HG03280 (cell line): Measurements from ENCODE around the gene LMO7.

ENCODE experiments used
- ATAC-seq: cut with Tn5 transposase; IDR thresholded peaks from one replicate; pipeline ENCODE4 v1.9.1; 2021; ENCODE audit warnings: mild to moderate bottlenecking, moderate library complexity; ENCODE audit not compliant: unreplicated experiment

LMO7 gene

DNA sequence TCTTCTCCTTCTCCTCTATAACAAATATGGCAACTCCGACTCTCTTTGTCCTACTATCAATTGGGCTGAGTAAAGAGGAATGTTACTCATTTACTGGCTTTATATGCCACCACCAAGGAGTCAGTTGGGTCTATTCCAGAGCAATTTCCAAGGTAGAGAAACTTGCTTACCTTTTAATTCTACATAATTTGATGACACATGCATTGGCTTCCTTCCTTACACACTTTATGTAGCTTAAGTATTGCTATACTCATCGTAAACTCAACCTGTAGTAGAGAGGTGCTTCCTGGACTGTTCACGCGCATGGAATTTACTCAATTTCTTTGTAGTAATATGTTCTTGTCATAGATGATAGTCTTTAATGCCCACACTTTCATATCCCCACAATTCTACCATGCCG lies 160.7 kb downstream of the LMO7 start:
- ATAC-seq, result no peak

DNA sequence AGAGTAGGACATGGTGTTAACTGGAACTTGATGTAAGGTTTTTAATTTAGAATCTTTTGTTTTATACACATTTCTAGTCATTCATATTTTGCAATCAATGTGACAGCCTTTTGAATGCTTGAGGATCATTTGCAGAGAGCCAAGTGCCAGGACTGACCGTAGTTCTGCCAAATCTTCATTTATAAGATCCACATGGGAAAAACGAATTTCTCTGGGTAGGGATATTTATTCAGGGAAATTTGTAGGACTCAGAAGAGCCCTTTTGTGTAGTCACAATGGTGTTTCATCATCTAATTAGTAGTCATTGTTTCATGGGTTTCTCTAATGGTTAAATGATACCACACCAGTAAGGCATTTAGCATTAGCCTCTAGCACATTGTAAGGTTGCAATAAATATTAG lies 161.1 kb downstream of the LMO7 start:
- ATAC-seq, result no peak

DNA sequence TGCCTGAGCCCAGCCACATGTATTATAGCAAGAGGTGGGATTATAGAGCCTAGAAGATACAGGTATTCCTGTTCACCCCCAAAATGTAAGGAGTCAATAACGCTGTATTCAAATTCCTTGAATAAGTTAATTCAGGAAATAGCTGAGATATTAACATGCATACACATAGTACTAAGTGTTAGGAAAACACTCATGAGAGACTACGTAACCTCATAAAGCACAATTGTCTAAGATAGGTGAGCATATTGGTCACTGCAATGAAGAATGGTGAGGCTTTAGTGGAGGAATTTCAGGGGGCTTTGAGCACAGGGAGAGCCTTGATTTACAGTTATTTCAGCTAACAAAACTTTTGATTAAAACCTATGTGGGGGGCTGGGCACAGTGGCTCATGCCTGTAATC lies 161.6 kb downstream of the LMO7 start:
- no peak for ATAC-seq

DNA sequence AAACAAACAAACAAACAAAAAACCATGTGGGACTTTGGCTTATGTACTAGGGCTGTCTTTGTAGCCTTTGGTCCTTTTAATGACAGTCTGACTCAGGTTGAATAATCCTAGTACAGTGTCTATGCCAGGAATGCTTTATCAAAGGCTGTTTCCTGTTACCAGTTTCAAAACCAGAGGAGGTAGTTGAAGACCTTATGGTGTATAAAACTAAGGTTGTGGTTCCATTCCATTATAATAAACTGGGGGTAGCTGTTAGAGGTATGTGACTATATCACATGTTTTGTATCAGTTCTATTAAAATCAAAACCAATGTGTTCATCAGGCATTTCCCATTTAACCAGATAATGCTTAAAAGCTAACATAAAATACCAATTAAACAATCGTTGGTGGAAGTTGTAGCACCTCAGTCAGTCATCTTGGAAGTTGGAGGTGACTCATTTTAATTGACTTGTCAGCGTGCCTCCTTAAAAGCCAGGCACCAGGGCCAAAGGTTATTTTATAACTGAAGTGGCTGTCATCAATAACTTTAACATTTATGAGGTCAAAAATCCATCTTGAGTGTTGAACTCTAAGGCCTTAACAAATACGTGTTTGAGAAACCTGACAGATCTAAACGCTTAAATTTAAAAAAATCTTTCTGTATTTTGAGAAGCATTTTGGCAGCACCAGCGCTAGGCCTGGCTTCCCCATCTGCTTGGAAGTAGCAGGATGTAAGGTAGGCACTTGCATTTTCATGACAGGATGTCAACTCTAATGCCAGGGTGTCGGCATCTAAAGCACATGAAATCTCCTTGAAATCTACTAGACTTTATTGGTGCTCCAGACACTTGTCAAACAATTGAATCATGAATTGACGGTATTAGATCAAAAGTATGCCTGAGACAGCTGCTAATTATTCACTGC lies 162.5 kb downstream of the LMO7 start:
- ATAC-seq, result no peak

DNA sequence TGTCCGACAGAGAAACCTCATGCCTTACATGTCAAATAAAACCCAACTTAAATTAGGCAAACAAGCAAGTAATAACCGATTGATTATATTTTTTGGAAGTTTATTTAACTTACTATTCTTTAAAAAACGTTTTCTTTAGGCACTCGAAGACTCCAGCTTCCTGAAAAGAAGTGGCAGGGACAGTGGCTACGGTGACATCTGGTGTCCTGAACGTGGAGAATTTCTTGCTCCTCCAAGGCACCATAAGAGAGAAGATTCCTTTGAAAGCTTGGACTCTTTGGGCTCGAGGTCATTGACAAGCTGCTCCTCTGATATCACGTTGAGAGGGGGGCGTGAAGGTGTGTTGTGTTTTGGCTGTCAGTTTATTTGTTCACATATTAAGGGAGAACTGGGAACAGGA lies 164.4 kb downstream of the LMO7 start:
- ATAC-seq, result no peak

DNA sequence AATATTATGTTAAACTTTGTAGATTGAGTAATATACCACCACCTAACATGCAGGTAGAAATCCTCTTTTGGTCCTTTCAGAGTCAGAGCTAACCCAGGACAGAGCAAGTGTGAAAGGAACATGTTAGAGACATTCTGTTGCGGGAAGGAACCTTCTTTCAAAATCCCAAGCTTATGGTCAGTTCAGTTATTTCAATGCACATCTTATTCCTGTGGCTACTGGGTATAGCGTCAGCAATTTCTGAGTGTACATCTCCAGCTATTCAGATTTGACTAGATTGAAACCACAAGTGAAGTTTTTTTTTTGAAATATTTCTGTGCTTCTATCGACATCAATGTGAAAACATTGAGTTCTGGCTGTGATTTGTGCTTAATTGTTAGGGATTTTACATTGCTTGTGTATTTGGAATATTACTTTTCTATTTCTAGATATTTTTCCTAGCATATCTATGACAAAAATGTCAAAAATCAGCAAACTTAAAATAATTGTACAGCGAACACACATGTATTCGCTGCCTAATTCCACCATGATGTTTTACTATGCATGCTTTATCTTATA lies 165.3 kb downstream of the LMO7 start:
- no peak for ATAC-seq

DNA sequence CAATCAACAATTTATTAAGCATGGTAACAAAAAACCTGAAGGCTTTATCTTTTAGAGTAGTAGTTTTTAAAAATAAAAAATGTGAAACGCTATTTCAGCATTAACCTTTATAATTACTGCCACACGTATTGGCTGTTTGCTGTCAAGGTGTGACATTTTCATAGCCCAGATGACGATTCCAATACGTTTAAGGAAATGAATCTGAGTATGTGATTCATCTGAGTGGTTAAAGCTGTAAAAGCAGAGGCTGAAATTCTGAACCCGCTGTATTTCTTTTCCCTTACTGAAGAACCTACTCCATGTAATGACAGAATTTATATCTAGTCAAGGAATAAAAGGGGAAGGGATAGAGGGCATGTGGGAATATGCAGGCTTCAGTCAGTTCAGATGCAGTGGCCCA lies 166.0 kb downstream of the LMO7 start:
- ATAC-seq, result no peak

DNA sequence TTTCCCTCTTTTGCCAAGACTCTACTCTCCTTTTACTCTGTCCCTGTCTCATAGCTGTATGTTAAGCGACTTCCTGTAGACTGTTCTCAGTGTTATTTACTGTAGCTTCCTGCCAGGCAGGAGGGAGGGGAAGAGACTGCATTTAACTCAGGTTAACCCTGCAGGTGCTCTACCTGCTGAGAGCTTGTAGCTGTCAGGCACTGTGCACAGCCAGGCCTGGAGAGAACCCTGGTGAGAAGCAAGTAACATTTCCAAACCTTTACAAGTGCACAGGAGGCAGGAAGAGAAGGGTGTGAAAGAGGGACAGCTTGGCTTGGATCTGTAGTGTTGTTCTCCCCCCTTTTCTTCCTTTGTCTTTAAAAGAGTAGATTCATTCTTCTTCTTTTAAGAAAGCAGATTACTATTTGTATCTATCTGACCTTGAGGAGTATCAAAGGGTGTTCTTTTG lies 167.1 kb downstream of the LMO7 start:
- ATAC-seq, result no peak

DNA sequence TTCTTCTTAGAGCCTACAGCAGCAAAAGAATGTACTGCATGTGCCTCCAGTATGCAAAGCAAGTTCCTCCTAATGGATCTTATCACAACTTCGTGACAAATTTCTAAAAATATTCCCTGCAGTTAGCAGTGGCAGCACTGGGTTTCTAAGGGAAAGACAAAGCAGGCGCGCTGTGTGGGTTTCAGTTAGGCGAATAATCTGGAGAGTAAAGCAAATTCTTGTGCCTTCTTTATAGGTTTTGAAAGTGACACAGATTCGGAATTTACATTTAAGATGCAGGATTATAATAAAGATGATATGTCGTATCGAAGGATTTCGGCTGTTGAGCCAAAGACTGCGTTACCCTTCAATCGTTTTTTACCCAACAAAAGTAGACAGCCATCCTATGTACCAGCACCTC lies 167.9 kb downstream of the LMO7 start:
- ATAC-seq, result no peak

DNA sequence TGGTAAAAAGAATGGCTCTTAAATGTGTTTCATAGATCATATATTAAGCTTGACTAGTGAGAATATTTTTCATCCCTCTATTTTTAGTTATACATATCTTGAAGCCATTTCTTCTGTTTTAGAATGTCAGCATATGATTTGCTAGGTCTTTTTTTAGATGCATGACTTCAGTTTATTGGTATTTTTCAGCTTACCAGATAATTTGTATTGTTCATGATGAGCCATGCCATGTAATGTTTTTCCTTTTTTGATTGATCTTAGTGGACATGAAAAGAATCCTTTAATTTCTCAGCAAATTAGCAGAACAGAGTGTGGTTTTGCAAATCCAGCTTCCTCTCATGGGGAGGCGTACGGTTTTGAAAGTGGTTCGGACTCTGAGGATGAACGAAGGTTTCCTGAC lies 168.5 kb downstream of the LMO7 start:
- no peak for ATAC-seq

DNA sequence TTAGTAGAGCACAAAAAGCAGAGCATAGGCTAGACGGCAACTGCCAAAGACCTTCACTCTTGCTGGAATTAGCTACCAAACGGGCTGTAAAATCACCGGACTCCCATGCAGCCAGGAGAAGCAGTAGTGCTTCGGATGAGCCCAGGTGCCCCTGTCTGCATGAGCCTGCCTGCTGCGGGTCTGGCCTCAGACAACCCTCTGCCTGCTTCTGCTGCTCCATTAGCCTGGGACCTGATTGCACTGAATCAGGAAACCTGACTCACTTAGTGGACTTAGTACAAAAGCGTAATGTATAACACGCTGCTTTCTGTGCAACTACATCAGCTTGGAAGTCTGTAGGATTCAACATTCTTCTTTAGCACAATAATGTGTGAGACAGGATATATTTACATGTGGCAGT lies 170.0 kb downstream of the LMO7 start:
- ATAC-seq, result no peak

DNA sequence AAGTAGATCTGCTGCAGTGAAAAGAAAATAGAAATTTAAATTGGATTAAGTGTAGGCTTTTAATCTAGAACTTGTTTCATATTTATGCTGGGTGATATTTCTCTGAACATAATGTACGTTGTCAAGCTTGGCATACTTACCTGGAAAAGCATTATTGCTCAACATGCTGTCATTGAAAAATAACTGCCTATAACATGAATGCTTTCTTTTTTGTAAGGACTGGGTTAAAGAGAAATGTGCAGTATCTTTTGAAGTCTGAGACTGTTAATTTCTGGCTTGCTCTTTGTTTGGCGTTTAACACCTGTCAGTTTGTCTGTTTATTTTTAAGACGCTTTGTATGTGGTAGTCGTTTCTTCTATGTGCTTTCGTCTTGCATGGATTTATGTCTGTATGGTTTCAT lies 175.2 kb downstream of the LMO7 start:
- no peak for ATAC-seq

DNA sequence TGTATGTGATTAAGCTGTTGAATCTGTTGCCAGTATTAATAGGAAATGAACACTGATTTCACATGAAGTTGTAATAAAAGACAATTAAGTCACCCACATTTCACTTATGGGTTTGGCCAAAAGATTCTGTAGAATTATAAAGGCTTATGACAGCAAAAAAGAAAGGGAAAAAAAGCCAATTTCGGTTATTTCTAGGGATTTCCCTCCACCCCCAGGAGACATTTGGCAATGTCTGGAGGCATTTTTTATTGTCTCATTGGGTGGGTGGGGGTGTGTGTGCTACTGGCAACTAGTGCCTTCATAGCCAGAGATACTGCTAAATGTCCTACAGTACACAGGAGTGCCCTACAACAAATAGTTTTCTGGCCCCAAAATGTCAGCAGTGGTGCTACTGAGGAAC lies 175.7 kb downstream of the LMO7 start:
- ATAC-seq, result no peak

DNA sequence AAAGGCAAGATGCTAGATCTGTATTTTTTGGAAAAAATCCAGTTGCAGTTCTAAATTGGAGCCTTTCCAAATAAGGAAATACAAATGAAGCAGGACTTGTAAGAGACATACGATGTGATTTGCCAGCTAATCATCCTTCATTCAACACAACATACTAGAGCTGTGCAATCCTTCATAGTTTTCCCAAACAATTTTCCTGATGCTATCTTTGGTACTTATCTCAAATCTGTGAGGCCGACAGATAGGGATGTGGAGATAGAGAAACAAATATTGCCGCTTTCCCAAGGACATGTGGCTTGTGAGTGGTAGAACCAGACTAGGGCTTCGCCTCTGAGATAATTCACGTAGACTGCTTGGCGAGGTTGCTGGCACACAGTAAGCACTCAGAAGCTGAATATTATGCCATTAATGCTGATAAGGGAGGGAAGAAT lies 176.6 kb downstream of the LMO7 start:
- ATAC-seq, result no peak

DNA sequence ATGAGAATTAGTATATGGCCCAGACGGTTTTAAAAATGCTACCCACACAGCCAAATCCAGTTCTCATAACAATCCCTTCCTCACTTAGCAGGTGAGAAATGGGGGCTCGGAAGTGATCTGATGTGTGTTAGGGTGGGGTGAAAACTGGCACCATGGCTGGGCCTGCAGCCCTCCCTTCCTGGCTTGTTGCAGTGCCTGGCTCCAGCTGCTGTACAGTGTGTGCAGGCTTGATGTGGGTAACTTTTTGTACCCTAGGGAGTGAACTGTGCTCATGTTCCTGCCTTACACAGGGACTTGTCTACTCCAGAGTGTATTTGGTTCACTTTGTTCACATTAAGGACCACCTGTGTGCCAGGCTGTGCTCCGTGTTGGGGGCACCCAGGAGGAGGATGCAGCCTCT lies 177.2 kb downstream of the LMO7 start:
- no peak for ATAC-seq

DNA sequence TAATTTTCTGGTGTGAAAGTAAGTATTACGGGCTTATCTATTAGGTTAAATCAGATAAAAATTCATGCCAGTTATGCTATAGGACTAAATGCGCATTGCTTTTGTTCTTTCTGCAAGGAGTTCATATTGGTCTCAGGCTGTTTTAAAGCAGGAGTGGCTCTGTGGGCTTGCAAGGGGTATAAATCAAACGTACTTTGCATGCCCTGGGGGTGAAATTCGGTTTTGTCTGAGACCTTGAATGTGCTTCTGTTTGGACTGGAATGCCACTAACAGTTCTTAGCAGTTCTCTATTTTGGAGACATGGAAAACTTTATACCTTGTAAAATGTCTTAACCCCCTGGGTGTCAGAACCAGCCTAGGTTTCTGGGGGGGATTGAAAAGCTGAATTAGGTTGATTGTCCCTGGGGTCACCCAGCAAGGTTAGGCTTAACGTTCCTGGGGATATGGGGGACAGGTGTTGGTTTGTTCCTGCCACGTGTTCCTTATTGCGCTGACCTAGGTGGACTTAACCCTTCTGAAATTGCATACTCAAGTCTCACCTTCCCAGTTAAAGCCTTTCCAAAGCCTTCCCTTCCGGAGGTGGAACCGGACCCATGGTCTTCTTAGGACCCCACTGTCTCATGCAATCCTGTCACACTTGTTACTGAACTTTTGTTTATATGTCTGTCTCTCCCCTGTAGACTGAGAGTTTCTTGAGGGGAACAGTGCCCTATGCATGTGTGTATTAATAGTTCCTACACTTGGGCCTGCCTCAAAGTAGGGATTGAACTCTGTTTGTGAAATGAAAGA lies 182.2 kb downstream of the LMO7 start:
- no peak for ATAC-seq

DNA sequence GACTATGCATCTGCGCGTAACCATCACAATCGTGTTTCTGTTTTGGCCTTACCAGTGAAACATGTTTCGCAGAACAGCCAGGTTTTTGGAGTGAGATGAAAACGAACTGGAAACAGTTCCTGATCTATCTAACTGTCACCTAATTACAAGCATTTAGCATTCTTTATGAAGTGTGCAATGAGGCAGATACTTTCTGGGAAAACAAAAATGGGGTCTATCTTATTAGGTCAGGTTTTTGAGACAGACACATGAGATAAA lies 182.8 kb downstream of the LMO7 start:
- ATAC-seq, result no peak

DNA sequence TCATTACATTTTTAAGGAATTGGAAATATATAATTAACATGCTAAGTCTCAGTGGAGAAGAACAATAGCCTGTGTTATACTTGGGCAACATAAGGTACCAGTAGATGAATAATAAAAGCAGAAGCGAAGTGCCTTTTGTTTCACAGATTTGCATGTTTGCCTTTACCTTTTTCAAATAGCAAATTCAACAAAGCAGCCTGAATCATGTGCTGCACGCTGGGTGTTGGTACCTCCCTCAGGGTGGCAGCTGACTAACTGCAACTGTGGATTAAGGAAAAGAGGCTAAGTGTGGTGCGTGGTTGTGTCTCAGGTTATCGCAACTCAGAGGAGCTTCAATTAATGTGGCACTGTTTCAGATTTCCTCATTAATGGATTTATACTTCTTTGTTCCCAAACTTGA lies 189.0 kb downstream of the LMO7 start:
- no peak for ATAC-seq

DNA sequence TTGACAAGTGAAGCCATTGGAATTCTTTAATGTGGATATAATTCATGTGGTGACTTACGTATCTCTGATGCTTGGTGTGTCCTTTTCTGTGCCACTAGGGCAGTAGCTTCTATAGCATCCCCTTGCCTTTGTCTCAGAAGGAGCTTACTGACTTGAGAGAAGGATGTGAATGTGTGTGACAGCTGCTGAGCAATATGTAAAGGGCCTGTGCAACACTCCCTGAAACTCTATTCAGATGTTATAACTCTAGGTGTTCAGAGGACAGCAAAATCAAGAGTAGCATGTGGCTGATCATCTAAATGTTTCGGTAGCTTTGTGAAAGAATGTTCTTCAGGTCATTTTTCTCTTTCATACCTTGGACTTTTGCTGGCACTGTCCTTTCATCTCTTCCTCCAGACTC lies 189.5 kb downstream of the LMO7 start:
- peak; percentile 63 for ATAC-seq

DNA sequence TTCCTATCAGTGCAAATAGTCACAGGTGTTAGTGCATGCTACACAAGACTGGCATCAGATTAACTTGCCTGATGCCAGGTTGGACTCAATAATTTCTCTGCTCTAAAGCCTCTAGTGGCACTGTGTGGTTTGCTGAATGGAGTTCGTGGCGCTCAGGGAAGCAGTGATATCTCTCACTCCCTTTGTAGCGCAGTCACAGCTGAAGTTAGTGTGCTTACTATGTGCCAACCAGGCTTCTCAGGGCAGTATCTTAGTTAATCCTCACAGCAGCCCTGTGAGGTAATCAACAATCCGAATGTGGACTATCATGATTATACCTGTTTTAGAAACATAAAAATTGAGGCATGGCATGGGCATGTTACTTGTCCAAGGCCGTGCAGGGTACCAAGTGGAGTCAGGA lies 190.3 kb downstream of the LMO7 start:
- no peak for ATAC-seq

DNA sequence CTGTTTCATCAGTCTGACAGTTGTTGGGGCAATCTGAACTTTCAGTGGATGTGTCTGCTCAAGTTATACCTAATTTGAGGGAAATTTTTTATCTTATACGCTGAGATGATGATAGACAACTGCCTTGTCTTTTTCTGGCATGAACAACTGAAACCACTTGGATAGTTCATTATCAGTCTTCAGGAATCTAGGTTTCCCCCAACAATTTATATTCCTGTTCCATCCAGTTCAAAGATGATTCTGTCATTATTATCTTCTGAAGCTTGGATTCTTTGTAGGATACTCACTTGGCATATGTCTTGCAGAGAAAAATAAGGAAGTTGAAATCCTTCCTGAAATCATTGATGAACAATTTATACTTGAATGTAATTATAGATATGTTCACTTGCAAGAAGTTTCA lies 193.7 kb downstream of the LMO7 start:
- ATAC-seq, result no peak

DNA sequence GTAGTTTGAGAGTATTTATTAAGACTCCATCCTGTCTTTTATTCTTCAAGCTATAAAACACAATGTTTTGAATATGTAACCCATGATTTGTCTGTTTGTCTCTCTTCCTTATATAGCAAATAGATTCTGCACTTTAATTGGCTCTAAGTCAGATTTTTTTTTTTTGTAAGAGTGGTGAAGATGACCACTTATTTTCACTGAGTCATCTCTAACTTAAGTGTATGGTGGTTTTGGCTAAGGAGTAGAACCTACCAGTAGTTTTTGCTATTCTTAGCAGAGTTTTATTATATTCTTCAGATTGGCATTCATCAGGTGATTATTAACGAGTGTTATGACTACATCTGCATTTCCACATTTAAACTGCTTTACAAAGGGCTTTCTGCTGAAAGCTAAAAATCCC lies 194.7 kb downstream of the LMO7 start:
- ATAC-seq, result no peak
